ENCODE data around the gene FGF22.

The FGF22 gene

GRCh38 chr19:677601-678436, 38.1 kb downstream of the FGF22 start:
- TF ChIP-seq TAF1 (IDR thresholded peaks at IDR 0.05; ENCODE audit: borderline replicate concordance, insufficient read depth, low read length) (no peak), FOXP2 (optimal IDR thresholded peaks at IDR 0.05; ENCODE audit: borderline replicate concordance, extremely low read depth, extremely low read length, insufficient read depth) (no peak), POLR2AphosphoS5 (IDR thresholded peaks at IDR 0.05; ENCODE audit: low read depth, low read length) (no peak), REST (IDR thresholded peaks at IDR 0.05; ENCODE audit: insufficient read depth in 1 of 2, low read depth in 2 of 2, low read length in 2 of 2) (no peak), SIN3A (IDR thresholded peaks at IDR 0.05; ENCODE audit: borderline replicate concordance, insufficient read depth, low read length) (no peak)

GRCh38 chr19:678791-679388, 39.2 kb downstream of the FGF22 start:
- TF ChIP-seq POLR2AphosphoS5 (IDR thresholded peaks at IDR 0.05; ENCODE audit: low read depth, low read length) (no peak), SIN3A (IDR thresholded peaks at IDR 0.05; ENCODE audit: borderline replicate concordance, insufficient read depth, low read length) (no peak), REST (IDR thresholded peaks at IDR 0.05; ENCODE audit: insufficient read depth in 1 of 2, low read depth in 2 of 2, low read length in 2 of 2) (no peak), TAF1 (IDR thresholded peaks at IDR 0.05; ENCODE audit: borderline replicate concordance, insufficient read depth, low read length) (no peak), FOXP2 (optimal IDR thresholded peaks at IDR 0.05; ENCODE audit: borderline replicate concordance, extremely low read depth, extremely low read length, insufficient read depth) (no peak)

GRCh38 chr19:679418-680286, 40.0 kb downstream of the FGF22 start:
- TF ChIP-seq POLR2AphosphoS5 (IDR thresholded peaks at IDR 0.05; ENCODE audit: low read depth, low read length) (no peak), FOXP2 (optimal IDR thresholded peaks at IDR 0.05; ENCODE audit: borderline replicate concordance, extremely low read depth, extremely low read length, insufficient read depth) (peak; percentile 10)

- 0 out of 2 replicates have a peak, but pooled peaks have one; percentile 57 for TF ChIP-seq TAF1 (IDR thresholded peaks at IDR 0.05; ENCODE audit: borderline replicate concordance, insufficient read depth, low read length)
- TF ChIP-seq REST (IDR thresholded peaks at IDR 0.05; ENCODE audit: insufficient read depth in 1 of 2, low read depth in 2 of 2, low read length in 2 of 2) = no peak
- no peak for TF ChIP-seq SIN3A (IDR thresholded peaks at IDR 0.05; ENCODE audit: borderline replicate concordance, insufficient read depth, low read length)
- TF ChIP-seq POLR2AphosphoS5 (IDR thresholded peaks at IDR 0.05; ENCODE audit: low read depth, low read length) = no peak
- peak; percentile 87 for TF ChIP-seq FOXP2 (optimal IDR thresholded peaks at IDR 0.05; ENCODE audit: borderline replicate concordance, extremely low read depth, extremely low read length, insufficient read depth)
These were observed 40.8 kb downstream of the FGF22 start for GRCh38 chr19:680287-681028.
